PFSK-1 (cell line): ENCODE measurements around the gene SCAMP5. TPM values are rescaled to one million over a fixed set of nuclear protein-coding genes. Genes with fewer than 3 reads are reported as not detected.

Experiments used
- FOXP2 ChIP-seq: optimal IDR thresholded peaks from 2 replicates; pipeline ENCODE3; 2011; ENCODE audit warnings: borderline replicate concordance, control low read depth, inconsistent platforms; ENCODE audit not compliant: insufficient read depth; ENCODE audit errors: extremely low read length, extremely low read depth
- POLR2AphosphoS5 ChIP-seq: IDR thresholded peaks from 2 replicates; pipeline ENCODE4 v1.6.1; 2012; ENCODE audit warnings: low read depth, mild to moderate bottlenecking, control low read depth, low read length, moderate library complexity
- REST ChIP-seq, 2 experiments: IDR thresholded peaks; 2 replicates each; pipeline versions ENCODE4 v1.6.1 to v1.8.0; 2011 to 2012; ENCODE audit warnings: low read depth in 2 of 2, low read length in 2 of 2, control low read depth in 1 of 2, inconsistent platforms in 1 of 2, mild to moderate bottlenecking in 1 of 2, moderate library complexity in 1 of 2; ENCODE audit not compliant: insufficient read depth in 1 of 2
- SIN3A ChIP-seq: IDR thresholded peaks from 2 replicates; pipeline ENCODE4 v1.6.1; 2012; ENCODE audit warnings: mild to moderate bottlenecking, low read length, moderate library complexity, borderline replicate concordance; ENCODE audit not compliant: insufficient read depth
- TAF1 ChIP-seq: IDR thresholded peaks from 2 replicates; pipeline ENCODE4 v1.6.1; 2012; ENCODE audit warnings: low read length, control low read depth, borderline replicate concordance; ENCODE audit not compliant: insufficient read depth
- polyA plus RNA-seq: library from polyadenylated mRNA; unstranded; fragments of >200 nt; gene quantifications from one replicate; pipeline ENCODE4 v1.2.1, GENCODE V29; 2012; ENCODE audit warnings: low read depth, missing spikeins; ENCODE audit not compliant: insufficient read length

Gene SCAMP5
- 2.8 TPM for polyA plus RNA-seq

- peak; percentile 99 for TF ChIP-seq SIN3A
- 0 out of 2 replicates have a peak, but pooled peaks have one; percentile 22 for TF ChIP-seq TAF1
- TF ChIP-seq POLR2AphosphoS5: no peak
- TF ChIP-seq FOXP2: no peak
- TF ChIP-seq REST (IDR thresholded peaks at IDR 0.05; ENCODE audit: insufficient read depth in 1 of 2, low read depth in 2 of 2, low read length in 2 of 2): peak; percentile 95 to 97
These were observed at the start of gene SCAMP5 for GRCh38 chr15:74995182-74995778. SCAMP5 (plus strand) TSS chr15:74995563; CDS start chr15:75011840, 16,277 bp downstream.

GRCh38 chr15:74950078-74950908 lies 45.1 kb upstream of the SCAMP5 start:
- TF ChIP-seq TAF1 (no peak), REST (IDR thresholded peaks at IDR 0.05; ENCODE audit: insufficient read depth in 1 of 2, low read depth in 2 of 2, low read length in 2 of 2) (no peak), FOXP2 (no peak)

- TF ChIP-seq REST (IDR thresholded peaks at IDR 0.05; ENCODE audit: insufficient read depth in 1 of 2, low read depth in 2 of 2, low read length in 2 of 2): no peak
- TF ChIP-seq POLR2AphosphoS5: no peak
- TF ChIP-seq FOXP2: no peak
- no peak for TF ChIP-seq TAF1
These were observed 44.4 kb upstream of the SCAMP5 start for GRCh38 chr15:74951006-74951405.

- TF ChIP-seq POLR2AphosphoS5 (no peak), SIN3A (no peak), TAF1 (no peak), REST (IDR thresholded peaks at IDR 0.05; ENCODE audit: insufficient read depth in 1 of 2, low read depth in 2 of 2, low read length in 2 of 2) (no peak), FOXP2 (no peak)
These were observed 40.8 kb upstream of the SCAMP5 start for GRCh38 chr15:74954515-74954914.

- TF ChIP-seq SIN3A: no peak
- TF ChIP-seq REST (IDR thresholded peaks at IDR 0.05; ENCODE audit: insufficient read depth in 1 of 2, low read depth in 2 of 2, low read length in 2 of 2): no peak
- no peak for TF ChIP-seq FOXP2
- TF ChIP-seq POLR2AphosphoS5: no peak
- no peak for TF ChIP-seq TAF1
These were observed 40.3 kb upstream of the SCAMP5 start for GRCh38 chr15:74955017-74955416.
